HG02981 (cell line): Measurements from ENCODE around the gene MMP23B.

Source experiments
- ATAC-seq: cut with Tn5 transposase; IDR thresholded peaks from one replicate; pipeline ENCODE4 v1.9.1; 2021; ENCODE audit warnings: mild to moderate bottlenecking, moderate library complexity; ENCODE audit not compliant: unreplicated experiment

The MMP23B gene

GRCh38 chr1:1618396-1619068 is 13.4 kb upstream of the MMP23B start:
- ATAC-seq: no peak

GRCh38 chr1:1619917-1620361 is 12.0 kb upstream of the MMP23B start:
- no peak for ATAC-seq

- no peak for ATAC-seq
Observed at GRCh38 chr1:1620433-1621139, 11.4 kb upstream of the MMP23B start.

- ATAC-seq: no peak
Observed at GRCh38 chr1:1621173-1622009, 10.6 kb upstream of the MMP23B start.

GRCh38 chr1:1622010-1622787 is 9.8 kb upstream of the MMP23B start:
- no peak for ATAC-seq

- no peak for ATAC-seq
Observed at GRCh38 chr1:1622788-1623094, 9.2 kb upstream of the MMP23B start.

GRCh38 chr1:1623181-1623630 is 8.8 kb upstream of the MMP23B start:
- no peak for ATAC-seq

GRCh38 chr1:1623631-1624442 is 8.1 kb upstream of the MMP23B start:
- ATAC-seq: no peak

GRCh38 chr1:1624443-1625403 is 7.2 kb upstream of the MMP23B start:
- no peak for ATAC-seq

- no peak for ATAC-seq
Observed at GRCh38 chr1:1625404-1625775, 6.6 kb upstream of the MMP23B start.

GRCh38 chr1:1625824-1626206 is 6.2 kb upstream of the MMP23B start:
- ATAC-seq: no peak

GRCh38 chr1:1626207-1627141 is 5.5 kb upstream of the MMP23B start:
- no peak for ATAC-seq

GRCh38 chr1:1627261-1627828 is 4.6 kb upstream of the MMP23B start:
- no peak for ATAC-seq

GRCh38 chr1:1627829-1628753 is 3.9 kb upstream of the MMP23B start:
- no peak for ATAC-seq

GRCh38 chr1:1628754-1629429 is 3.1 kb upstream of the MMP23B start:
- ATAC-seq: no peak
